OCI-LY7 (cell line): ENCODE results near the gene MED27. TPM values are rescaled to one million over a fixed set of nuclear protein-coding genes. Genes with fewer than 3 reads are reported as not detected.

Experiments used
- BruUV-seq: library from RNA; stranded (reverse); fragments of 400-500 nt; replicated peaks from 2 replicates; lab custom pipeline; 2021; lab: Mats Ljungman, UMichigan
- CTCF ChIA-PET: fragments of 300-600 bp; sonication (Branson Sonifier 250); formaldehyde crosslinking; loops from one replicate; lab custom pipeline; 2022; ENCODE audit warnings: antibody characterized with exemption; ENCODE audit not compliant: unreplicated experiment; lab: Charles Lee
- POLR2A ChIA-PET: fragments of 300-600 bp; sonication (Branson Sonifier 250); formaldehyde crosslinking; loops from one replicate; lab custom pipeline; 2022; ENCODE audit warnings: antibody characterized with exemption; lab: Charles Lee
- DNase-seq: peaks from one replicate; pipeline ENCODE4 v3.0.0-alpha.2; 2015; ENCODE audit warnings: low spot score
- H2AFZ ChIP-seq: fragments of 200-600 bp; sonication (generic), shearing (Covaris generic); 2 replicates; pipeline ENCODE4 v1.6.1; 2014; ENCODE audit warnings: mild to moderate bottlenecking, antibody characterized with exemption, low read length, moderate library complexity
- H3K27ac ChIP-seq: fragments of 200-600 bp; sonication (generic); 2 replicates; pipeline ENCODE4 v1.5.1; 2014; ENCODE audit warnings: mixed run types, low read depth, mild to moderate bottlenecking, moderate library complexity, low read length, inconsistent platforms; ENCODE audit not compliant: poor library complexity, severe bottlenecking
- H3K36me3 ChIP-seq: fragments of 200-600 bp; sonication (generic); 2 replicates; pipeline ENCODE4 v1.6.1; 2014; ENCODE audit warnings: mild to moderate bottlenecking, antibody characterized with exemption, low read length, moderate library complexity, mixed read lengths; ENCODE audit not compliant: insufficient read depth
- H3K4me1 ChIP-seq: fragments of 200-600 bp; sonication (generic); 2 replicates; pipeline ENCODE4 v1.5.1; 2014; ENCODE audit warnings: mild to moderate bottlenecking, low read length; ENCODE audit not compliant: insufficient read depth, poor library complexity, severe bottlenecking
- H3K4me2 ChIP-seq: fragments of 200-600 bp; sonication (generic); 2 replicates; pipeline ENCODE4 v1.6.1; 2014; ENCODE audit warnings: mild to moderate bottlenecking, low read length
- H3K4me3 ChIP-seq: fragments of 200-600 bp; sonication (generic); 2 replicates; pipeline ENCODE4 v1.5.1; 2014; ENCODE audit warnings: mild to moderate bottlenecking, low read depth, low read length; ENCODE audit not compliant: poor library complexity, severe bottlenecking
- H3K79me2 ChIP-seq: fragments of 200-600 bp; sonication (generic); 2 replicates; pipeline ENCODE4 v1.6.1; 2016; ENCODE audit warnings: low read depth, mild to moderate bottlenecking, low read length, moderate library complexity, mixed read lengths; ENCODE audit not compliant: insufficient read depth
- H3K9me2 ChIP-seq: fragments of 200-600 bp; sonication (generic); 2 replicates; pipeline ENCODE4 v1.6.1; 2016; ENCODE audit warnings: mild to moderate bottlenecking, low read length, mixed read lengths; ENCODE audit not compliant: insufficient read depth
- H3K9me3 ChIP-seq: fragments of 200-600 bp; sonication (generic); 2 replicates; pipeline ENCODE4 v1.6.1; 2014; ENCODE audit warnings: mild to moderate bottlenecking, mixed run types, low read length, mixed read lengths
- H4K20me1 ChIP-seq: fragments of 200-600 bp; sonication (generic); 2 replicates; pipeline ENCODE4 v1.6.1; 2014; ENCODE audit warnings: mild to moderate bottlenecking, antibody characterized with exemption, low read length, moderate library complexity, mixed read lengths; ENCODE audit not compliant: insufficient read depth
- CTCF ChIP-seq: fragments of 200-600 bp; sonication (generic); conservative IDR thresholded peaks from 2 replicates; pipeline ENCODE4 v1.5.1; 2014; ENCODE audit warnings: mild to moderate bottlenecking, antibody characterized with exemption, low read length, moderate library complexity, mixed read lengths
- EZH2phosphoT487 ChIP-seq: fragments of 200-600 bp; sonication (generic); IDR thresholded peaks from 2 replicates; pipeline ENCODE4 v1.6.1; 2018; ENCODE audit warnings: low read depth, borderline replicate concordance, mild to moderate bottlenecking, mixed run types, antibody characterized with exemption, low read length, moderate library complexity, mixed read lengths
- intact Hi-C: fragments of 100-400 bp; cut with micrococcal nuclease; formaldehyde crosslinking; loops from one replicate; pipeline ENCODE4 v1.10.0; 2022; ENCODE audit not compliant: unreplicated experiment
- total RNA-seq, 2 experiments: library from RNA; depleted of rRNA in 1 of 2; stranded (reverse); fragments of >200 nt in 1 of 2; shearing (Covaris generic) in 1 of 2; gene quantifications; 2 replicates each; pipeline ENCODE4 v1.2.3, GENCODE V29; 2014 to 2022

MED27 gene
- total RNA-seq, 2 experiments from 2014 or later: 23.1 to 32.6 TPM

GRCh38 chr9:131863306-131863896, 216.3 kb downstream of the MED27 start:
- no peak overlapping the region for H3K4me3 ChIP-seq
- DNase-seq: no peak
- H3K9me3 ChIP-seq: no peaks in the 10 kb centered on the region
- POLR2A ChIA-PET: no interaction called here
- H3K36me3 ChIP-seq: no peaks in the 10 kb centered on the region
- BruUV-seq: no TSS peak
- CTCF ChIA-PET: no interaction called here
- no peak overlapping the region for H2AFZ ChIP-seq
- no peaks in the 10 kb centered on the region for H3K9me2 ChIP-seq
- no peaks in the 10 kb centered on the region for H3K4me1 ChIP-seq
- intact Hi-C loops: no loop called here
- no peak overlapping the region for H3K4me2 ChIP-seq
- no peak overlapping the region for H3K27ac ChIP-seq
- H3K79me2 ChIP-seq: no peaks in the 10 kb centered on the region
- H4K20me1 ChIP-seq: no peaks in the 10 kb centered on the region
- no peak for TF ChIP-seq CTCF
- no peak for TF ChIP-seq EZH2phosphoT487

- Histone ChIP-seq H3K79me2 (no peaks in the 10 kb centered on the region), H3K4me3 (no peak overlapping the region), H3K4me2 (no peak overlapping the region), H3K9me2 (no peaks in the 10 kb centered on the region), H3K36me3 (no peaks in the 10 kb centered on the region), H3K27ac (no peak overlapping the region), H3K9me3 (no peaks in the 10 kb centered on the region), H4K20me1 (no peaks in the 10 kb centered on the region), H2AFZ (no peak overlapping the region), H3K4me1 (no peaks in the 10 kb centered on the region)
- TF ChIP-seq CTCF (no peak), EZH2phosphoT487 (no peak)
- POLR2A ChIA-PET: interaction anchor here (0.6 kb wide), 2 partner anchors 12 to 28 kb away, joined by 3 to 4 read pairs; no protein-coding TSS in a partner anchor
- CTCF ChIA-PET: no interaction called here
- no TSS peak for BruUV-seq
- intact Hi-C loops: no loop called here
- DNase-seq: no peak
Observed at GRCh38 chr9:131862261-131862660, 217.4 kb downstream of the MED27 start.

GRCh38 chr9:131860430-131860829, 219.2 kb downstream of the MED27 start:
- no TSS peak for BruUV-seq
- H3K4me2 ChIP-seq: no peak overlapping the region
- no peaks in the 10 kb centered on the region for H3K4me1 ChIP-seq
- no peak overlapping the region for H3K27ac ChIP-seq
- TF ChIP-seq CTCF (no peak), EZH2phosphoT487 (no peak)
- POLR2A ChIA-PET: no interaction called here
- no peaks in the 10 kb centered on the region for H4K20me1 ChIP-seq
- H3K36me3 ChIP-seq: no peaks in the 10 kb centered on the region
- CTCF ChIA-PET: no interaction called here
- DNase-seq: no peak
- intact Hi-C loops: no loop called here
- H3K79me2 ChIP-seq: no peaks in the 10 kb centered on the region
- no peak overlapping the region for H3K4me3 ChIP-seq
- no peak overlapping the region for H2AFZ ChIP-seq
- no peaks in the 10 kb centered on the region for H3K9me2 ChIP-seq
- no peaks in the 10 kb centered on the region for H3K9me3 ChIP-seq
